HG02938 (cell line): Measurements from ENCODE around the gene NSMCE1.
A peak's percentile ranks its signal among the peaks of the same experiment; 100 is the strongest.
"Not testable (repeated sequence)": the region's sequence is repeated elsewhere in the genome, so short reads cannot be mapped to it uniquely, and the experiment has no call there.

Source experiments
- ATAC-seq: cut with Tn5 transposase; IDR thresholded peaks from one replicate; pipeline ENCODE4 v1.9.1; 2021; ENCODE audit warnings: mild to moderate bottlenecking, moderate library complexity; ENCODE audit not compliant: unreplicated experiment

Gene NSMCE1

DNA sequence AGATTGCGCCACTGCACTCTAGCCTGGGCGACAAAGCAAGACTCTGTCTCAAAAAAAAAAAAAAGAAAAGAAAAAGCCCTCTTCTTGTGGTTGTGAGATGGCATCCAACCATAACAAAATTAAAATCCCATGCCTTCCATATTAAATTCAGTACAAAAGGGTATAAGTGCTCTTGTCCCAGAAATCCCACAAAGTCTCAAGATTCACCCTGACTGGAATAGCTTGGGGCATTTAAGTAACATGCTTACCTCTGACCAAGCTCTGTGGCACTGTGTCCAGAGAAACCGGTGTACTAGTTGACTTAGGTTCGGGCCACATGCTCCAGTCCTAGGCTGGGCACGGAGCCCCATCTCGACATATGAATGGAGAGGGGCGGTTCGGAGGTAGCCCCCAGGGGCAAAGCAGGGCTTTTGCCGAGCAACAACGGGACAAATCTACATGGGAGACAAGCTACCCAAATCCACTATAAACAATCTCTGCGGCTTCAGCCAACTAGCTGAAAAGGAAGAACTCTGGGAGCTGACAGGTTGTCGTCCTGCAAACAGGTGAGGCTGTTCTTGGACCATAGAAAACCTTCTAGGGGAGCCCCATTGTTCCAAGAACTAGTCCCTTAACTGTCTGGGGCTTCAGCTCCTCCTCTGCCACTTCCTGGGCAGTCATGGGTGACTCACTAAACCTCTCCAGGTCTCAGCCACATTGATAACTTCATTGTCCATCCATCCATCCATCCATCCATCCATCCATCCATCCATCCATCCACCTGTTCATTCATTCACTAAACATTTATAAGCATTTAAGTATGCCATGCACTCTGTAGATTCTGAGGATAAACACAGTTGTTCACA, 34.9 kb upstream of the NSMCE1 start:
- no peak for ATAC-seq

DNA sequence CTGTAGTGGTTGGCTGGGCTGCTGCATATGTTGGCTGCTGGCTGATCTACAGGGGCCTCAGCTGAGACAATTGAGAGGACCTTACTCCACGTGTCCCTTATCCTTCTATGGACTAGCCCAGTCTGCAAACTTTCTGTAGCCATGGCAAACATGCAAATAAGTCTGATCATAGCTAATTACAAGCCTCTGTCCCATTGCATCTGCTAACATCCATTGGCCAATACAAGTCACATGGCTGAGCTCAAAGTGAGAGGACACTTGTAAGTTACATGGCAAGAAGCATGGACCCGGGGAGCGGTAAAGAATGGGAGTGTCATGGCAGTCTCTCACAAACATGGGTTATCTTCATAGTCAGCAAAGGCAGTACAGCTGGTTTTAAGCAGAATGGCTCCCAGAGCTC, 33.6 kb upstream of the NSMCE1 start:
- no peak for ATAC-seq

DNA sequence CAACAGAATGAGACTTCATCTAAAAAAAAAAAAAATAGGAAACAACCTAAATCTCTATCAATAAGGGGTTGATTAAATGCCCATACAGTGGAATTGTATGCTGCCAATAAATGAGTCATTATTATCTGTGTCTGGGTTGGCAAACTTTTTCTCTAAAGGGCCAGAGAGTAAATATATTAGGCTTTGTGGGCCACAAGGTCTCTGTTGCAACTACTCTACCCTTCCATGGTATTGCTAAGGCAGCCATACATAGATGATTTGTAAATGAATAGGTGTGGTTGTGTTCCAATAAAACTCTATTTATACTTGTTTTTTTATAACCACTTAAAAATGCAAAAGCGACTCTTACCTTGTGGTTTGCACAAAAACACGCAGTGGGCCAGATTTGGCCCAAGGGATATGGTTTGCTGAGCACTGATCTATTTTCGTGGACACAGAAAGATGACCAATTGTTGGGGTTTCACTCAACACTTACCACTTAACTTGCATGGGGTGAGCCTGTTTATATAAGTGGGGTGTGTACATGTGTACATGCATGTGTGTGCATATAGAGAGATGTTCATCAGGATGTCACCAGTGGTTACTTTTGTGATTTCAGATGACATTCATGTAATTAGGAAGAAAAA, 32.8 kb upstream of the NSMCE1 start:
- no peak for ATAC-seq

DNA sequence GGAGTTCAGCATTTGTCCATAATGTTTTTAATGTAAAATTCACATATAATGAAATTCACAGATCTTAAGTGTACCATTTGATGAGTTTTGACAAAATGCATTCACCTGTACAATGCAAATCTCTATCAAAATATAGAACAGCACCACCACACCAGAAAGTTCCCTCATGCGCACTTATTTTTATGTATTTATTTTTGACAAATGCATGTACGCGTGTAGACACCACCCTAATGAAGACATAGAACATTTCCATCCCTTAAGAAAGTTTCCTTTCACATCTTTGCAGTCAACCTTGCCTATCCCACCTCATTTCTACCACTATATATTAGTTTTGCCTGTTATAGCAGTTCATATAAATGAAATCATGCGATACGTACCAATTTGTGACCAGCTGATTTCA, 29.6 kb upstream of the NSMCE1 start:
- no peak for ATAC-seq

DNA sequence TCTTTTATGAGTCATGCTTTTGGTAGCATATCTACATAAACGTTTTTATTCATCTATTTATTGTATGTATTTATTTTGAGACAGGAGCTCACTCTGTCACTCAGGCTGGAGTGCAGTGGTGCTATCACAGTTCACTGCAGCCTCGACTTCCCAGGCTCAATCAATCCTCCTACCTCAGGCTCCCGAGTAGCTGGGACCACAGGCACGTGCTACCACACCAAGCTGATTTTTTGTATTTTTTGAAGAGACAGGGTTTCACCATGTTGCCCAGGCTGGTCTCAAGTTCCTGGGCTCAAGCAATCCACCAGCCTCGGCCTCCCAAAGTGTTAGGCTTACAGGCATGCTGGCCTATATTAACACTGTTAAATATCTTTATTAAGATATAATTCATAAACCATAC, 24.8 kb upstream of the NSMCE1 start:
- no peak for ATAC-seq

DNA sequence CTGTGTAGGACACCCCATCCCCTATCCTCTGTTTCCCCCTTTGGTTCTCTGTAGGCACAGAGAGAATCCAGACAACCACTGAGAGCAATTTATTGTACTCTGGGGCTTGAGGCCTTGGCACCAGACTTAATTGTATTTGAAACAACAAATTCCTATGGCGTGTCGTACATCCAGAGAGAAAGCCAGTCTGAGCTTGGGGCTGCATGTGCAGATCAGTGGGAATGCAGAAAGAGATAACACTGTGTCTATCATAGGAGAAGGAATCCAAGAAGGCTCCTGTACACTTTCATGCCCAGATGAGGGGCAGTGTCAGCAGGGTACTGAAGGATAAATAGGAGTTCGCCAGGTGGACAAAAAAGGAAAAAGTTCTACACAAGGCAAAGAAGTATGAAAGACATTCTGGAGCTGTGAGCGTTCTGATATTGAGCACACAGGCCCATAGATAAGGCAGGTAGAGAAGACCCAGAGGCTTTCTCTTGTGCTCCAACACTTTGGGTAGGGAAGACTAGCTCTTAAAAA, 23.2 kb upstream of the NSMCE1 start:
- no peak for ATAC-seq

DNA sequence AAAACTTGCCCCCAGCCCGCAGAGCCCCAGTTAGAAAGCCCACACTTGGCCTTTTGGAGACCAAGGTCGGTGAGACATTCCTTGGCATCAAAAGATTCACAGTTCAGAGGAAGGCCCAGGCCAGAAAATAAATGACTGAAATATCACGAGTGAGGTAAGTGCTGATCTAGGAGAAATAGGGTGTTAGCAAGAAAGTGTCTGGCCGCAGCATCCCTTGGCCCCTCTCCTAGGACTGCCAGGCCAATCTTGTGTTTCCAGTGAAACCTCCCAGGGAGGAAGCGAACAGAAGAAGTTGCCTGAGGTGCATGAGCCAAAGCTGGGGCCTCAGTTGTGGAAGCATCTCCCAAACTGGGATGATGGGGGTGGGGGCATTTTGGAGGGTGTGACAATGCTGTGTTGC, 22.5 kb upstream of the NSMCE1 start:
- ATAC-seq: no peak

DNA sequence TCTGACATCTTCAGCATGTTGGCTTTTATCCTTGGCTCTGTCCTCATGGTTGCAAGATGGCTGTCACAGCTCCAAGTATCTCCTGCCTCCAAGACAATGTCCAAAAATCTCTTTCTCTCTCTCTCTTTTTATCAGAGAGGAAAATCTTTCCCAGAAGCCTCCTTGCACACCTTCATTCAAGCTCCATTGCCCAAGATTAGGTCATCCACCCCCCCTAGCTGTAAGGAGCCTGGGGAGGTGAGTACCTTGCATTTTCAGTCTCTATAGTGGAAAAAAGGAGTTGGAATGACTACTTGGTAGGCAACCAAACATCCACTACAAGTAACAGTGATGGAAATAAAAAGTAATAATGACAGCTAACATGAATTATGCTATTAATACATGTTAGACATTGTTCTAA, 22.0 kb upstream of the NSMCE1 start:
- ATAC-seq: no peak

DNA sequence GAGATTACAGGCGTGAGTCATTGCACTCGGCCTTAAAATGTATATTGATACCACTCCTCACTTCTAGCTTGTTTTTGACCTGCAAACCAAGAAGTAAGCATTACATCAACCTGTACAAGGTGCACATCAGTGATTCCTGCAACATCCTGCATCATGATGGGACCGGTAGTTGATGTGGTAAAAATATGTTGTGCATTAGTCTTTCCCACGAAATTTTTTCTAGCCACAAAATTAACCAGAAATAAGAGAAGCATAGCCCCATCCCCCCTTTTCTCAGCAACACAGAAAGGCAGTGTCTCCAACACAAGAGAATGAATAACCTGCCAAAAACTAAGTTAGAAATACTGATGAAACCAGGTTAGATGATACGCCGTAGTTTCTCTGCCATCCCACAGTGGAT, 21.1 kb upstream of the NSMCE1 start:
- no peak for ATAC-seq

DNA sequence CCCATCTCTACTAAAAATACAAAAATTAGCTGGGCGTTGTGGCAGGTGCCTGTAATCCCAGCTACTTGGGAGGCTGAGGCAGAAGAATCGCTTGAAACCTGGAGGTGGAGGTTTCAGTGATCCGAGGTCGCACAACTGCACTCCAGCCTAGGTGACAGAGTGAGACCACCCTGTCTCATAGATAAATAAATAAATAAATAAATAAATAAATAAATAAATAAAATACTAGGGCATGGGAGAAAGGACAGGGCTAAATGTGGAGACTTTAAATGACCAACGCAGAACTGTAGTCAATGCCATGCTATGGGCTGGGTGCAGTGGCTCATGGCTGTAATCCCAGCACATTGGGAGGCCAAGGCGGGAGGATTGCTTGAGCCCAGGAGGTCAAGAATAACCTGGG, 19.7 kb upstream of the NSMCE1 start:
- ATAC-seq: not testable (repeated sequence)

DNA sequence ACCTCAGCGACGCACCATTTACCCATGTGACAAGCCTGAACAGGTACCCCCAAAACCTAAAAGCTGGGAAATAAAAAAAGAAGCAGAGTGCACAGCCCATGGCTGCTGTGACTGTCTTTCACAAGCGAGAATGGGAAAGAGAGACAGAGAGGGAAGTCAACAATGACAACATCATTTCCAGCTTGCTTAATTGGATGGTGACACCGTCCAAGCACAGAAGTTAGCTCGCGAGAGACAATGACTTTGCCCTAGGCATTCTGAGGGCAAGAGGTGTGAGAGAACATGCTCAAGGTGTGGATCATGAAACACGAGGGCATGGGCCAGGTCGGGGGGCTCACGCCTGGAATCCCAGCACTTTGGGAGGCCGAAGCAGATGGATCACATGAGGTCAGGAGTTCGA, 19.3 kb upstream of the NSMCE1 start:
- ATAC-seq: no peak

DNA sequence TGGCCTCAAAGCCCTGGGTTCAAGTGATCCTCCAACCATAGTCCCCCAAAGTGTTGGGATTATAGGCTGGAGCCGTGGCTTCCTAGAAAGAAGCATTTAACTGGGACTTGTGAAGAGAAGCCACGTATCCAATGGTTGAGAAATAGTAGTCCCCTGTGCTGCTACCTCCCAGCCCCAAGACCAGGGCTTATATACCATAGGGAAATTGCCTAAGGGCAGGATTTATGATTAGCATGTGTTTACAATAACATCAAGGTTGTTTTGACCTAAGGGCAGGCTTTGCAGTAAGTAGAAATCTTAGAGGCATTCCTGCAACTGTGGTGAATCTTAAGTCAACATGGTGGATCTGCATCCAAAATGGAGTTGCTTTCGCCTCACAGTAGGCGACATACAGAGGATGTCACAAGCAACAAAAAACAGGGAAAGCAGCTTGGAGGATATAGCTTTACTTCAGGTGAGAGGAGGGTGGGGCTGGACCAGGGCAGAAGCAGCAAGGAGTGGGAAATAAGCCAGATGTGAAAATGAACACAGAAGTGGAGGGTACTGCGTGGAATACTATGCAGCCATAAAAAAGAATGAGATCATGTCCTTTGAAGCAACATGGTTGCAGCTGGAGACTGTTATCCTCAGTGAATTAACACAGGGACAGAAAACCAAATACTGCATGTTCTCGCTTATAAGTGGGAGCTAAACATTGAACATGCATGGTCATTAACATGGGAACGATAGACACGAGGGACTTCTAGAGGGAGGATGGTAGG, 18.7 kb upstream of the NSMCE1 start:
- no peak for ATAC-seq

DNA sequence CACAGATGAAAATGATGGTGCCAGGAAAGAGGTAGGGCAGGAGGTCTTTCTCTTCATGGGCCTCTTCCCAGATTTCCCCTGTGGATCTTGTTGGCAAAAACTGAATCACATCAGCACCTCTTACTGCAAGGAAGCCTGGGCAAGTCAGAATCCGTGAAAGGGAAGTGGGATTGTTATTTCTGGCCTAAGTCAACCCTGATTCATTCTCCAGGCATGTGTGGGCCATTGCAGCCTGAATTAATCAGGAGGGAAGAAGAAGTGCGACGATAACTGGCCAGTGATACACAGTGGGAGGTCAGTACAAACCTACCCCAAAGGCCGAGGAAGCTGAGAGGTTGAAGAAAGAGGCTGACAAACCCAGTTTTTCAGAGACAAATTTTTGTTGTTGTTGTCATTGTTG, 17.9 kb upstream of the NSMCE1 start:
- no peak for ATAC-seq

DNA sequence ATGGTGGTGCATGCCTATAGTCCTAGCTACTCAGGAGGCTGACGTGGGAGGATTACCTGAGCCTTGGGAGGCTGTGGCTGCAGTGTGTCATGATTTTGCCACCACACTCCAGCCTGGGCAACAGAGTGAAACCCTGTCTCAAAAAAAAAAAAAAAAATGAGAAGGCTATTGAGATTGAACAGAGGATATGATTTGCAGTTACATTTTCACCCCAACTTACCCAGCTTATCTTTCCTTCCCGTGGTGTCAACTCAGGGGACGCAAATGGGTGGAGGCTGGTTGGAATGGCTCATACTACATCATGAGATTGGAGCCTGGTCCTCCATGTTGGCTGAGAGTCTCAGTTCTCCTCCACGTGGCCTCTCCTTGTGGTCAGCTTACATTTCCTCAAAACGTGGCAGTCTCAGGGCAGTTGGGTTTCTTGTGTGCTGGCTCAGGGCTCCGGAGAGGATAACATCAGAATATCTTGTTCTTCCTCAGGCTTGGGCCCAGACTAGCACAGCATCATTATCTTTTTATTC, 17.2 kb upstream of the NSMCE1 start:
- no peak for ATAC-seq

DNA sequence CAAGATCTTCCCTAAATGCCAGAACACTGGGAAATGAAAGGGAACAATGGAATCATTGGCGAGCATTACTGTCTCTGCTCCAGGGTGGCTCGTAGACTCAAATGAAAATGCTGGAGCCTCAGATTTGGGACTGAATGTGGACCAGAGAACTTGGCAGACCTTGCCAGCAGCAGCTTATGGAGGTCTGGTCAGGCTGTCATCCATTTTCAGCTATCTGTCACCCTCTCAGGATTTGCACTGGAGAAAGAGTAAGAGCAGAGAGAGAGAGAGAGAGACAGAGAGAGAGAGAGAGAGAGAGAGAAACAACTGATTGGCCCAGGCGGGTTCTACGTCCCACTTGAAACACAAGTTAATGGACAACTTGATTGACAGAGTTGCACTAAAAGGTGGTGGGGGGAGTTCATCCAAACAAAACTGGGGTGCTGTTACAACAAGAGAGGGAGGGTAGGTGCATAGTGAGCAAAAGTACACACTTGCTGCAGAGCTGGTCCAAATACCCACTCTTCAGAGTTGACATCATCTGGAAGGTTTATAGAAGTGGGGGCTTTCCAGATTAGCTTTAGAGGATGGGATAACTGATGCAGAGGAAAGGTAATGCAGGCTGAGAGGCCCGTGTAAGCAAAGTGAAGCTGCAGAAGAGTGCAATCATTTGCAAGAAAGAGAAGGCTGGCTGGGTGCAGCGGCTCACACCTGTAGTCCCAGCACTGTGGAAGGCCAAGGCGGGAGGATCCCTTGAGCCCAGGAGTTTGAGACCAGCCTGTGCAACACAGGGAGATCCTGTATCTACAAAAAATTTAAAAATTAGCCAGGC, 16.5 kb upstream of the NSMCE1 start:
- no peak for ATAC-seq

DNA sequence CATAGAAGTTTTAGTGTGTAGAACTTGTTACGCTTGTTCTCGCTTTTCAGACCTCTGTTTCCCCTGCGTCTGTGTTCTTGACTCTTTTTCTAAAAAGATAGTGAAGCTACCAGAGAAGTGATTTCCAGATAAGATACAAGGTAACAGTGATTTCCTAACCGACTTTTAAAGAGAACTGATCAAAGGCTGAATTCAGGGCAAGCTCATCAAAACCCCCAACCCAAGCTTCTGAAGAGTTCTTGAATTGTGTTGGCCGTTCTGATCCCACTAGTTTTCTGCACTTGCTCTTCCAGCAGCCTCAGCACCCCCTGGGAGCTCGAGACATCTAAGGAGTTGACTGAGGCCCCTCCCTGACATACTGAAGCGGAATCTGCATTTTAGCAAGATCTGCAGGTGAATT, 12.7 kb upstream of the NSMCE1 start:
- ATAC-seq: no peak

DNA sequence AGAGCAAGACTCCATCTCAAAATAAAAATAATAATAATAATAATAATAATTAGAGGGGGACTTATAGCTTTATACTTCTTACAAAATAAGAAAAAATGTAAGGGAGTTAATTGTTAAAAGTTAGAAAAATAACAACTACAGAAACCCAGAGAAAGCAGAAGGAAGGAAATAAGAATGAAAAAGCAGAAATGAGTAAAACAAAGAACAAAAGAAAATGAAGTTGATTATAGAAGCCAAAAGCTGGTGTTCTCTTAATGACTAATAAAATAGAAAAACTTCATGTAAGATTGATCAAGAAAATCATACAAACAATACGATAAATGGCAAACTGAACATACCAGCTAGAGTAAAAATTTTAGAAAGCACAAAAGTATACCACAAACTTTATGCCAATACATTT, 6.8 kb upstream of the NSMCE1 start:
- no peak for ATAC-seq

DNA sequence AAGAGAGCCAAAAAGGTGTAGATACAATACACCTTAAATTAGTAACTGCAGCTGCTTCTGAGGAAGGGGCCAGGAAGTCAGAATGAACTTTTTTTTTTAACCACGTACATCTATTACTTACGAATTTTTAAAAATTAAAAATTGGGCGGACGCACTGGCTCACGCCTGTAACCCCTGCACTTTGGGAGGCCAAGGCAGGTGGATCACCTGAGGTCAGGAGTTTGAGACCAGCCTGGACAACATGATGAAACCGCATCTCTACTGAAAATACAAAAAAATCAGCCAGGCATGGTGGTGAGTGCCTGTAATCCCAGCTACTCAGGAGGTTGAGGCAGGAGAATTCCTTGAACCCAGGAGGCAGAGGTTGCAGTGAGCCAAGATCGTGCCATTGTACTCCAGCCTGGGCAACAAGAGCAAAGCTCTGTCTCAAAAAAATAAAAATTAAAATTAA, 5.9 kb upstream of the NSMCE1 start:
- not testable (repeated sequence) for ATAC-seq

DNA sequence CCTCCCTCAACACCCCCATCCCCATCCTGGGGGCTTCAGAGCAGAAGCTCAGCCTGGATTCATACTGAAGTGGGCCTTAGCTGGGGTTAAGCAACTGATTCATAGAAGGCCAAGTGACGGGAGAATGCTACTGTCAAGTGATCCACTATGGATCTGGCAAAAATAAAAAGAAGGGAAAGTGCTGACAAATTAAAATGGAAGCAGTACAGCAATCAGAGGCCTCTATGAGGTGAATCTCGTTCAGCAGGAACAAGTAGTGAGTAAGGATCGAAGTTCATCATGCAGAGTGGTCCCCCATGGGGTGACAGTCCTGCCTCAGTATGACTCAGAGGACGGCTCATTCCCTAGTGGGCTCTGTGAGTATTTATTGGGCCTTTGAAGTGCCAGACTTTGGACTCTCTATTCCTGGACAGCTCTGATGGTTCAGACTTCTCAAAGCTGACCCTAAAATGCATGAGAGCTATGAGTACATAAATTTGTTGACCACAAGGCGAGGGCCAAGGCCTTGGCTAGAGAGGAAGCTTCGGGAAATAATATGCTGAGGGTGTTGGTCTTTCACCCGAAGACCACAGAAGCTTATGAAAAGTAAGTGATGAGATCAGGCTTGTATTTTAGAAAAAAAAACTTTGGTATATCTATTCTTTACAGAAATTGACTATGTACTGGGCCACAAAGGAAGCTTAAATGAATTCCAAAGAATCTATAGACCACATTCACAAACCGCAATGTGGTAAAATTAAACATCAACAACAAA, 5.3 kb upstream of the NSMCE1 start:
- ATAC-seq: peak; percentile 65

DNA sequence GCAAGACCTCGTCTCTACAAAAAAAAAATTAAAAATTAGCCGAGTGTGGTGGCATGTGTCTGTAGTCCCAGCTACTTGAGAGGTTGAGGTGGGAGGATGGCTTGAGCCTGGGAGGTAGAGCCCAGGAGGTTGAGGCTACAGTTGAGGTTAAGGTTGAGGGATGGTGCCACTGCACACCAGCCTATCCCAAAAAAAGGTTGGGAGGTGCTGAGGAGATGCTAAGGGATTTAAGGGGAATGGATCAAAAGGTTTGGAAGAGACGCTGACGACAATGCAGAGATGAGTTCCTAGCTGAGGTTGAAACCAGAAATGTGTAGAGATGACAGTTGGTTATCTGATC, 4.7 kb upstream of the NSMCE1 start:
- ATAC-seq: no peak
